ENCODE data around the gene OTULIN.

The OTULIN gene

DNA sequence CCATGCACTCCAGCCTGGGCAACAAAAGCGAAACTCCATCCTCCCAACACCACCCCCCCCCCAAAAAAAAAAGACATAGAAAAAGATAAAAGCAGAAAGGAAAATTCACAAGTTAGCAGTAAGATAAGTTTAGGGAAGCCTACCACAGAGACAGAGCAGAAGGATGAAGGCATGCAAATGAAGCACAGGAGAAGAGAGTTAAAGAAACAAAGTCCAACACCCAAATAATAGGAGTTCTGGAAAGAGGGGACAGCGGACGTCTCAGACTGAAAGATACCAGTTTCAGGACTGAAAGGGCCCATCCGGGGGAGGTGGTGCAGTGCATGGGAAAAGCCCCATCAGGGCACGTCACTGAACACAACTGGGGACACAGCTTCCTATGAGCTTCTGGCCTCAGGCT is 54.3 kb downstream of the OTULIN start:
- DNase-seq (ENCODE audit: low spot score) = no peak
- in situ Hi-C loops (cut with MboI; ENCODE audit: low sequenced_read_pairs, unreplicated experiment) = no loop called here
- TF ChIP-seq, protein P1, sequence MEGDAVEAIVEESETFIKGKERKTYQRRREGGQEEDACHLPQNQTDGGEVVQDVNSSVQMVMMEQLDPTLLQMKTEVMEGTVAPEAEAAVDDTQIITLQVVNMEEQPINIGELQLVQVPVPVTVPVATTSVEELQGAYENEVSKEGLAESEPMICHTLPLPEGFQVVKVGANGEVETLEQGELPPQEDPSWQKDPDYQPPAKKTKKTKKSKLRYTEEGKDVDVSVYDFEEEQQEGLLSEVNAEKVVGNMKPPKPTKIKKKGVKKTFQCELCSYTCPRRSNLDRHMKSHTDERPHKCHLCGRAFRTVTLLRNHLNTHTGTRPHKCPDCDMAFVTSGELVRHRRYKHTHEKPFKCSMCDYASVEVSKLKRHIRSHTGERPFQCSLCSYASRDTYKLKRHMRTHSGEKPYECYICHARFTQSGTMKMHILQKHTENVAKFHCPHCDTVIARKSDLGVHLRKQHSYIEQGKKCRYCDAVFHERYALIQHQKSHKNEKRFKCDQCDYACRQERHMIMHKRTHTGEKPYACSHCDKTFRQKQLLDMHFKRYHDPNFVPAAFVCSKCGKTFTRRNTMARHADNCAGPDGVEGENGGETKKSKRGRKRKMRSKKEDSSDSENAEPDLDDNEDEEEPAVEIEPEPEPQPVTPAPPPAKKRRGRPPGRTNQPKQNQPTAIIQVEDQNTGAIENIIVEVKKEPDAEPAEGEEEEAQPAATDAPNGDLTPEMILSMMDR (IDR thresholded peaks at IDR 0.05; ENCODE audit: borderline replicate concordance, control extremely low read depth, extremely low read depth, insufficient read depth, missing control alignments) = no peak

GRCh38 chr5:14720236-14720923 is 55.9 kb downstream of the OTULIN start:
- TF ChIP-seq, protein P1 (IDR thresholded peaks at IDR 0.05; ENCODE audit: borderline replicate concordance, control extremely low read depth, extremely low read depth, insufficient read depth, missing control alignments) = no peak
- DNase-seq (ENCODE audit: low spot score) = no peak
- in situ Hi-C loops (cut with MboI; ENCODE audit: low sequenced_read_pairs, unreplicated experiment) = loop anchor here (5.0 kb wide), 1 partner anchor 282 kb away; no protein-coding TSS in a partner anchor

GRCh38 chr5:14721990-14722656 is 57.6 kb downstream of the OTULIN start:
- no peak for DNase-seq (ENCODE audit: low spot score)
- TF ChIP-seq, protein P1 (IDR thresholded peaks at IDR 0.05; ENCODE audit: borderline replicate concordance, control extremely low read depth, extremely low read depth, insufficient read depth, missing control alignments) = no peak
- in situ Hi-C loops (cut with MboI; ENCODE audit: low sequenced_read_pairs, unreplicated experiment) = loop anchor here (5.0 kb wide), 1 partner anchor 280 kb away; no protein-coding TSS in a partner anchor

GRCh38 chr5:14722923-14723322 is 58.4 kb downstream of the OTULIN start:
- in situ Hi-C loops (cut with MboI; ENCODE audit: low sequenced_read_pairs, unreplicated experiment) = loop anchor here (5.0 kb wide), 1 partner anchor 279 kb away; no protein-coding TSS in a partner anchor
- TF ChIP-seq, protein P1 (IDR thresholded peaks at IDR 0.05; ENCODE audit: borderline replicate concordance, control extremely low read depth, extremely low read depth, insufficient read depth, missing control alignments) = no peak
- DNase-seq (ENCODE audit: low spot score) = no peak

DNA sequence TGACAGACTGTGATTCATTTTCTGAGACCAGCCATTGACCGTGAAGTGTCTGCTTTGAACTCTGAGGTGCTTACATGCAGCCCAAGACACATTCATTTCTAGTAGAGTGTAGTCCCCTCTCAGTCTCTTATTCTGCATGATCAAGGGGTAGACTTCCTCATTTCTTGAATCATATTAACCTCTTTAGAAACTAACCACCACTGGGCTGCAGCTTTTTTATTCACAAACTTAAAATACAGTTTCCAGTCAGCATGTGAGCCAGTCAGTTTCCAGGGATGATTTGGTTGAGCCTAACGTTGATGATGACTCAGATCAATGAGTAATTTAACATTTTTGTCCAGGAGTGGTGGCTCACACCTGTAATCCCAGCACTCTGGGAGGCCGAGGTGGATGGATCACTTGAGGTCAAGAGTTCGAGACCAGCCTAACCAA is 59.2 kb downstream of the OTULIN start:
- in situ Hi-C loops (cut with MboI; ENCODE audit: low sequenced_read_pairs, unreplicated experiment) = loop anchor here (5.0 kb wide), 1 partner anchor 279 kb away; no protein-coding TSS in a partner anchor
- no peak for DNase-seq (ENCODE audit: low spot score)
- TF ChIP-seq, protein P1 (IDR thresholded peaks at IDR 0.05; ENCODE audit: borderline replicate concordance, control extremely low read depth, extremely low read depth, insufficient read depth, missing control alignments) = no peak

- no peak for DNase-seq (ENCODE audit: low spot score)
- in situ Hi-C loops (cut with MboI; ENCODE audit: low sequenced_read_pairs, unreplicated experiment) = loop anchor here (5.0 kb wide), 1 partner anchor 278 kb away; no protein-coding TSS in a partner anchor
- TF ChIP-seq, protein P1 (IDR thresholded peaks at IDR 0.05; ENCODE audit: borderline replicate concordance, control extremely low read depth, extremely low read depth, insufficient read depth, missing control alignments) = no peak
Observed at GRCh38 chr5:14724633-14725032, 60.1 kb downstream of the OTULIN start.
